Osteocyte (in vitro differentiated cells): ENCODE results near the gene NCAM2. TPM values are rescaled to one million over a fixed set of nuclear protein-coding genes. Genes with fewer than 3 reads are reported as not detected.

Experiments
- DNase-seq: peaks from one replicate; pipeline ENCODE4 v3.0.0; 2021; ENCODE audit warnings: mixed read lengths; ENCODE audit not compliant: unreplicated experiment; ENCODE audit errors: extremely low spot score
- H3K27ac Mint-ChIP-seq: one replicate; pipeline ENCODE4 v1.8.0; 2021; ENCODE audit warnings: mild to moderate bottlenecking, mixed read lengths; ENCODE audit not compliant: unreplicated experiment
- H3K27me3 Mint-ChIP-seq: one replicate; pipeline ENCODE4 v1.8.0; 2021; ENCODE audit warnings: mixed read lengths; ENCODE audit not compliant: unreplicated experiment
- H3K36me3 Mint-ChIP-seq: one replicate; pipeline ENCODE4 v1.8.0; 2021; ENCODE audit warnings: mixed read lengths; ENCODE audit not compliant: unreplicated experiment
- H3K4me1 Mint-ChIP-seq: one replicate; pipeline ENCODE4 v1.8.0; 2021; ENCODE audit warnings: mixed read lengths; ENCODE audit not compliant: unreplicated experiment
- H3K4me3 Mint-ChIP-seq: one replicate; pipeline ENCODE4 v1.8.0; 2021; ENCODE audit warnings: mild to moderate bottlenecking, moderate library complexity, mixed read lengths; ENCODE audit not compliant: unreplicated experiment
- H3K9me3 Mint-ChIP-seq: one replicate; pipeline ENCODE4 v1.8.0; 2021; ENCODE audit warnings: mixed read lengths; ENCODE audit not compliant: unreplicated experiment
- total RNA-seq: library from RNA; stranded (reverse); gene quantifications from 2 replicates; pipeline ENCODE4 v1.2.1, GENCODE V29; 2021
- TF ChIP-seq, protein P1 (sequence below): fragments of 200-600 bp; sonication (generic); IDR thresholded peaks from 2 replicates; pipeline ENCODE4 v1.5.0; 2021; ENCODE audit warnings: antibody characterized with exemption, mild to moderate bottlenecking, moderate library complexity

The NCAM2 gene
- total RNA-seq, 1 donor from 2014 or later, result 121 TPM

DNA sequence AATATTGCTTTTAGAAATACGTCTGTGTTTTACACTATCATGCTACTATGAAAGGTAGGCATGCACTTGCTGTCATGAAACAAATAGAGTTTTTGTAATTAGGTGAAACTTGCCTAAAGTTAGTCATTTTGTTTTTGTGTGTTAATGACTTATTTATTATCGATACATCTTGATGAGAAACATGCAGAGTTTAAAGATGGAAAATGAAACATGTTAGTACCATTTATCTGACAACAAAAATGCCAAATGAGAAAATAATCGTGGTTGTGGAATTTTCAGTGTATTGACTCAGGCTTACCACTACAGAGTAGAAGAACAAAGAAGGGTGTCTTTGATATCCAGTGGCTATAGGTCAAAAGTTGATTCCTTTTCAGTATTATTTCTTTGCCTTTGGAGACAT lies 105.5 kb downstream of the NCAM2 start:
- Mint-ChIP-seq H3K9me3 (no peaks in the 10 kb centered on the region), H3K27ac (no peak overlapping the region), H3K36me3 (no peaks in the 10 kb centered on the region), H3K4me1 (peaks cover 1% of the 10 kb centered on the region), H3K4me3 (no peak overlapping the region), H3K27me3 (no peaks in the 10 kb centered on the region)
- TF ChIP-seq, protein P1, sequence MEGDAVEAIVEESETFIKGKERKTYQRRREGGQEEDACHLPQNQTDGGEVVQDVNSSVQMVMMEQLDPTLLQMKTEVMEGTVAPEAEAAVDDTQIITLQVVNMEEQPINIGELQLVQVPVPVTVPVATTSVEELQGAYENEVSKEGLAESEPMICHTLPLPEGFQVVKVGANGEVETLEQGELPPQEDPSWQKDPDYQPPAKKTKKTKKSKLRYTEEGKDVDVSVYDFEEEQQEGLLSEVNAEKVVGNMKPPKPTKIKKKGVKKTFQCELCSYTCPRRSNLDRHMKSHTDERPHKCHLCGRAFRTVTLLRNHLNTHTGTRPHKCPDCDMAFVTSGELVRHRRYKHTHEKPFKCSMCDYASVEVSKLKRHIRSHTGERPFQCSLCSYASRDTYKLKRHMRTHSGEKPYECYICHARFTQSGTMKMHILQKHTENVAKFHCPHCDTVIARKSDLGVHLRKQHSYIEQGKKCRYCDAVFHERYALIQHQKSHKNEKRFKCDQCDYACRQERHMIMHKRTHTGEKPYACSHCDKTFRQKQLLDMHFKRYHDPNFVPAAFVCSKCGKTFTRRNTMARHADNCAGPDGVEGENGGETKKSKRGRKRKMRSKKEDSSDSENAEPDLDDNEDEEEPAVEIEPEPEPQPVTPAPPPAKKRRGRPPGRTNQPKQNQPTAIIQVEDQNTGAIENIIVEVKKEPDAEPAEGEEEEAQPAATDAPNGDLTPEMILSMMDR, result no peak
- DNase-seq, result no peak

GRCh38 chr21:21109736-21110135 lies 111.5 kb downstream of the NCAM2 start:
- TF ChIP-seq, protein P1, result no peak
- Mint-ChIP-seq H3K27me3 (no peaks in the 10 kb centered on the region), H3K36me3 (no peaks in the 10 kb centered on the region), H3K27ac (no peak overlapping the region), H3K4me3 (no peak overlapping the region), H3K9me3 (no peaks in the 10 kb centered on the region), H3K4me1 (peaks cover 6% of the 10 kb centered on the region)
- DNase-seq, result no peak

- no peaks in the 10 kb centered on the region for H3K9me3 Mint-ChIP-seq
- TF ChIP-seq, protein P1, result no peak
- peaks cover 6% of the 10 kb centered on the region for H3K4me1 Mint-ChIP-seq
Measured at GRCh38 chr21:21111309-21111920, 113.2 kb downstream of the NCAM2 start.

GRCh38 chr21:21114461-21114860 lies 116.3 kb downstream of the NCAM2 start:
- DNase-seq, result no peak
- Mint-ChIP-seq H3K9me3 (no peaks in the 10 kb centered on the region), H3K4me3 (no peak overlapping the region), H3K4me1 (peaks cover 5% of the 10 kb centered on the region), H3K36me3 (no peaks in the 10 kb centered on the region), H3K27ac (no peak overlapping the region), H3K27me3 (no peaks in the 10 kb centered on the region)
- TF ChIP-seq, protein P1, result no peak

More at GRCh38 chr21:21111309-21111920, 113.2 kb downstream of the NCAM2 start:
- H3K27ac Mint-ChIP-seq, result no peak overlapping the region
- DNase-seq, result no peak
- no peaks in the 10 kb centered on the region for H3K36me3 Mint-ChIP-seq
- no peak overlapping the region for H3K4me3 Mint-ChIP-seq
- no peaks in the 10 kb centered on the region for H3K27me3 Mint-ChIP-seq

- H3K4me3 Mint-ChIP-seq, result no peak overlapping the region
- DNase-seq, result no peak
- no peaks in the 10 kb centered on the region for H3K36me3 Mint-ChIP-seq
- H3K9me3 Mint-ChIP-seq, result peaks cover 5% of the 10 kb centered on the region
- H3K27ac Mint-ChIP-seq, result no peak overlapping the region
- TF ChIP-seq, protein P1, result no peak
- H3K4me1 Mint-ChIP-seq, result no peaks in the 10 kb centered on the region
- H3K27me3 Mint-ChIP-seq, result no peaks in the 10 kb centered on the region
Measured at GRCh38 chr21:21119091-21119490, 120.9 kb downstream of the NCAM2 start.
